ENCODE data around the gene TNFSF12. TPM values are rescaled to one million over a fixed set of nuclear protein-coding genes. Genes with fewer than 3 reads are reported as not detected.

Gene TNFSF12
- total RNA-seq, 1 donor from 2014 or later, result 3.4 TPM

- H3K36me3 ChIP-seq (ENCODE audit: insufficient read depth, low read length), result peaks cover 25% of the 10 kb centered on the region
Observed at GRCh38 chr17:7589891-7590691, 41.2 kb downstream of the TNFSF12 start, which contains the start of gene SOX15. Gene SOX15, minus strand, starts transcription at chr17:7590094. Its CDS starts 418 bp downstream, at chr17:7589676.

GRCh38 chr17:7590743-7591142, 41.9 kb downstream of the TNFSF12 start:
- Histone ChIP-seq H3K9ac (ENCODE audit: low read length) (peak overlapping the region; percentile 76), H3K36me3 (ENCODE audit: insufficient read depth, low read length) (peaks cover 31% of the 10 kb centered on the region), H3K4me1 (ENCODE audit: insufficient read depth, low read length) (peaks cover 50% of the 10 kb centered on the region), H3K4me2 (ENCODE audit: low read length) (peak overlapping the region; percentile 76), H3K27me3 (ENCODE audit: insufficient read depth, low read length) (no peaks in the 10 kb centered on the region), H3K9me3 (ENCODE audit: insufficient read depth, low read depth, low read length) (no peaks in the 10 kb centered on the region), H3K27ac (ENCODE audit: low read depth, low read length) (peak overlapping the region; percentile 82), H3K4me3 (ENCODE audit: insufficient read depth, low read depth, low read length) (no peak overlapping the region), H4K20me1 (ENCODE audit: insufficient read depth, low read length) (peaks cover 41% of the 10 kb centered on the region), H2AFZ (ENCODE audit: low read depth, low read length) (no peak overlapping the region), H3K79me2 (ENCODE audit: insufficient read depth, low read length) (peaks cover 28% of the 10 kb centered on the region)
- Mint-ChIP-seq H3K9me3 (ENCODE audit: unreplicated experiment) (no peaks in the 10 kb centered on the region), H3K4me1 (ENCODE audit: low read depth, unreplicated experiment) (peaks cover 41% of the 10 kb centered on the region), H3K27ac (ENCODE audit: unreplicated experiment) (peak overlapping the region; percentile 85), H3K4me3 (ENCODE audit: unreplicated experiment) (peak overlapping the region; percentile 54), H3K27me3 (ENCODE audit: low read depth, unreplicated experiment) (no peaks in the 10 kb centered on the region), H3K36me3 (ENCODE audit: low read depth, unreplicated experiment) (peaks cover 29% of the 10 kb centered on the region)
- TF ChIP-seq EZH2 (IDR thresholded peaks at IDR 0.05; ENCODE audit: insufficient read depth, low read length), result no peak
- TF ChIP-seq CTCF (IDR thresholded peaks at IDR 0.05; ENCODE audit: insufficient read depth, low read depth, low read length), result no peak
- no peak for FAIRE-seq
- peak; percentile 60 for DNase-seq (ENCODE audit: low read depth)

More at GRCh38 chr17:7589891-7590691, 41.2 kb downstream of the TNFSF12 start, which contains the start of gene SOX15:
- H3K4me2 ChIP-seq (ENCODE audit: low read length), result peak within 1 kb of the TSS; percentile 81
- FAIRE-seq (no peak), DNase-seq (ENCODE audit: low read depth) (peak; percentile 35)
- no peaks in the 10 kb centered on the region for H3K27me3 ChIP-seq (ENCODE audit: insufficient read depth, low read length)
- peaks cover 25% of the 10 kb centered on the region for H3K36me3 Mint-ChIP-seq (ENCODE audit: low read depth, unreplicated experiment)
- H3K4me3 Mint-ChIP-seq (ENCODE audit: unreplicated experiment), result peak within 1 kb of the TSS; percentile 54
- peak within 1 kb of the TSS; percentile 76 for H3K9ac ChIP-seq (ENCODE audit: low read length)
- no peak within 1 kb of the TSS for H2AFZ ChIP-seq (ENCODE audit: low read depth, low read length)
- peak within 1 kb of the TSS; percentile 85 for H3K27ac Mint-ChIP-seq (ENCODE audit: unreplicated experiment)
- H3K79me2 ChIP-seq (ENCODE audit: insufficient read depth, low read length), result peaks cover 34% of the 10 kb centered on the region
- no peak within 1 kb of the TSS for H3K4me3 ChIP-seq (ENCODE audit: insufficient read depth, low read depth, low read length)
- peaks cover 41% of the 10 kb centered on the region for H4K20me1 ChIP-seq (ENCODE audit: insufficient read depth, low read length)
- TF ChIP-seq CTCF (IDR thresholded peaks at IDR 0.05; ENCODE audit: insufficient read depth, low read depth, low read length), result no peak
- TF ChIP-seq EZH2 (IDR thresholded peaks at IDR 0.05; ENCODE audit: insufficient read depth, low read length), result no peak
- H3K4me1 Mint-ChIP-seq (ENCODE audit: low read depth, unreplicated experiment), result peaks cover 43% of the 10 kb centered on the region
- H3K27me3 Mint-ChIP-seq (ENCODE audit: low read depth, unreplicated experiment), result no peaks in the 10 kb centered on the region
- no peaks in the 10 kb centered on the region for H3K9me3 ChIP-seq (ENCODE audit: insufficient read depth, low read depth, low read length)
- H3K27ac ChIP-seq (ENCODE audit: low read depth, low read length), result peak within 1 kb of the TSS; percentile 82
- peaks cover 50% of the 10 kb centered on the region for H3K4me1 ChIP-seq (ENCODE audit: insufficient read depth, low read length)
- H3K9me3 Mint-ChIP-seq (ENCODE audit: unreplicated experiment), result no peaks in the 10 kb centered on the region

- FAIRE-seq (no peak), DNase-seq (ENCODE audit: low read depth) (no peak)
- H3K9ac ChIP-seq (ENCODE audit: low read length), result peak overlapping the region; percentile 76
- no peak overlapping the region for H3K4me3 Mint-ChIP-seq (ENCODE audit: unreplicated experiment)
- peak overlapping the region; percentile 85 for H3K27ac Mint-ChIP-seq (ENCODE audit: unreplicated experiment)
- H3K9me3 ChIP-seq (ENCODE audit: insufficient read depth, low read depth, low read length), result no peaks in the 10 kb centered on the region
- H3K4me1 Mint-ChIP-seq (ENCODE audit: low read depth, unreplicated experiment), result peaks cover 36% of the 10 kb centered on the region
- H3K36me3 ChIP-seq (ENCODE audit: insufficient read depth, low read length), result peaks cover 38% of the 10 kb centered on the region
- H3K9me3 Mint-ChIP-seq (ENCODE audit: unreplicated experiment), result no peaks in the 10 kb centered on the region
- TF ChIP-seq CTCF (IDR thresholded peaks at IDR 0.05; ENCODE audit: insufficient read depth, low read depth, low read length) (no peak), EZH2 (IDR thresholded peaks at IDR 0.05; ENCODE audit: insufficient read depth, low read length) (no peak)
- peaks cover 30% of the 10 kb centered on the region for H3K36me3 Mint-ChIP-seq (ENCODE audit: low read depth, unreplicated experiment)
- no peak overlapping the region for H3K4me3 ChIP-seq (ENCODE audit: insufficient read depth, low read depth, low read length)
- H3K27ac ChIP-seq (ENCODE audit: low read depth, low read length), result no peak overlapping the region
- peaks cover 46% of the 10 kb centered on the region for H3K4me1 ChIP-seq (ENCODE audit: insufficient read depth, low read length)
- peaks cover 21% of the 10 kb centered on the region for H3K79me2 ChIP-seq (ENCODE audit: insufficient read depth, low read length)
- no peaks in the 10 kb centered on the region for H3K27me3 ChIP-seq (ENCODE audit: insufficient read depth, low read length)
- H3K27me3 Mint-ChIP-seq (ENCODE audit: low read depth, unreplicated experiment), result no peaks in the 10 kb centered on the region
- peaks cover 45% of the 10 kb centered on the region for H4K20me1 ChIP-seq (ENCODE audit: insufficient read depth, low read length)
- H3K4me2 ChIP-seq (ENCODE audit: low read length), result no peak overlapping the region
- H2AFZ ChIP-seq (ENCODE audit: low read depth, low read length), result no peak overlapping the region
Observed at GRCh38 chr17:7591596-7591995, 42.7 kb downstream of the TNFSF12 start.
